ENCODE measurements around the gene PSMA7. TPM values are rescaled to one million over a fixed set of nuclear protein-coding genes. Genes with fewer than 3 reads are reported as not detected.

The PSMA7 gene
- total and polyA plus RNA-seq, 2 donors from 2014 or later: 190 to 315 TPM

DNA sequence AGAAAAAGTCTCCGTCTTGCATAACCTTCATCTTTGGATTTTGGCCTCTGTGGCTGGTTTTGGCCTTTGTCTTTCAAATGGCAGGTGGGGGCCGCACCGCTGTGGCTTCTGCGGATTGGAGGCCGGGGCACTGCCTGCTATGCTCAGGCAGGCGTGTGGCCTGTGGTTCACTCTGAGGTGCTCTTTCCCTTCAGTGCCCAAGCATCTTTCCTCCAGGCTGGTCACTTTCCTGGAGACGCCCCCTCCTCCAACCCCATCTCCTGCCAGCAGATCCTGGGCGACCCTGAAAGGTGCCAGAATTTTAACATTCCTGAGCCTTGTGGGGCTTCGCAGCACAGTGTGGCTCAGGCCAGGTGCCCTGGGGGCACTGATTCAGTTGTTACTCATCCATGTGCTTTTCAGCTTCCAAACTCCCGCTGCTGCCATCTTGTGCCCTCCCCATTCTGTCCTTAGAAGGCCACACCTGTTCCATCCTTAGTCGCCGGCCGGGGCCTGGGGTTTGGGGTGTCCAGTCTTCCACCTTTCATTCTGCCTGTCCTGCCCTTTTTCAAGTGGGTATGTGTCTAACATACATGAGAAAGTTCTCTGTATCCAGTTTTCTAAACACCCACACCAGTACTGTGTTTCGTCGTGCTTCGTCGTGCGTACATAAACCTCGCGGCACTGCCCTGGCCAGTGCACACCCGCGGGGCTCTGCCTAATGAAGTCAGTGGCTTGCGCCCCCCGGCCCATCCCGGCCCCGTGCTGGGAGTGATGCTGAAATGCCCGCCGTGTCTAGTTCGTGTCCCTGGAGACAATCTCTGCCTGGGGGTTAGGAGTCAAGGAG is 12.4 kb upstream of the PSMA7 start:
- FAIRE-seq: no peak
- TF ChIP-seq, protein P1, sequence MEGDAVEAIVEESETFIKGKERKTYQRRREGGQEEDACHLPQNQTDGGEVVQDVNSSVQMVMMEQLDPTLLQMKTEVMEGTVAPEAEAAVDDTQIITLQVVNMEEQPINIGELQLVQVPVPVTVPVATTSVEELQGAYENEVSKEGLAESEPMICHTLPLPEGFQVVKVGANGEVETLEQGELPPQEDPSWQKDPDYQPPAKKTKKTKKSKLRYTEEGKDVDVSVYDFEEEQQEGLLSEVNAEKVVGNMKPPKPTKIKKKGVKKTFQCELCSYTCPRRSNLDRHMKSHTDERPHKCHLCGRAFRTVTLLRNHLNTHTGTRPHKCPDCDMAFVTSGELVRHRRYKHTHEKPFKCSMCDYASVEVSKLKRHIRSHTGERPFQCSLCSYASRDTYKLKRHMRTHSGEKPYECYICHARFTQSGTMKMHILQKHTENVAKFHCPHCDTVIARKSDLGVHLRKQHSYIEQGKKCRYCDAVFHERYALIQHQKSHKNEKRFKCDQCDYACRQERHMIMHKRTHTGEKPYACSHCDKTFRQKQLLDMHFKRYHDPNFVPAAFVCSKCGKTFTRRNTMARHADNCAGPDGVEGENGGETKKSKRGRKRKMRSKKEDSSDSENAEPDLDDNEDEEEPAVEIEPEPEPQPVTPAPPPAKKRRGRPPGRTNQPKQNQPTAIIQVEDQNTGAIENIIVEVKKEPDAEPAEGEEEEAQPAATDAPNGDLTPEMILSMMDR (IDR thresholded peaks at IDR 0.05; ENCODE audit: borderline replicate concordance, extremely low read depth, insufficient read depth): no peak
- no peaks in the 10 kb centered on the region for H3K27me3 ChIP-seq (ENCODE audit: control insufficient read depth, insufficient read depth, low read length)
- H3K9ac ChIP-seq (ENCODE audit: low read length in 3 of 3): no peak overlapping the region
- H3K4me1 ChIP-seq (ENCODE audit: control insufficient read depth in 2 of 3, insufficient read depth in 2 of 3, low read depth in 1 of 3, low read length in 3 of 3): peaks cover 0 to 15% (median 3%) of the 10 kb centered on the region in 3 donors
- H3K27ac ChIP-seq (ENCODE audit: low read depth in 2 of 2, low read length in 2 of 2): no peak overlapping the region
- no peak for DNase-seq
- intact Hi-C loops (cut with DNase I): no loop called here
- no peaks in the 10 kb centered on the region for H3K9me3 ChIP-seq (ENCODE audit: control insufficient read depth in 2 of 3, insufficient read depth in 1 of 3, low read length in 3 of 3)
- peaks cover 0 to 10% (median 6%) of the 10 kb centered on the region in 3 donors for H3K36me3 ChIP-seq (ENCODE audit: control insufficient read depth in 2 of 3, insufficient read depth in 3 of 3, low read length in 3 of 3)
- no peak overlapping the region for H3K4me3 ChIP-seq (ENCODE audit: low read length in 3 of 3)

DNA sequence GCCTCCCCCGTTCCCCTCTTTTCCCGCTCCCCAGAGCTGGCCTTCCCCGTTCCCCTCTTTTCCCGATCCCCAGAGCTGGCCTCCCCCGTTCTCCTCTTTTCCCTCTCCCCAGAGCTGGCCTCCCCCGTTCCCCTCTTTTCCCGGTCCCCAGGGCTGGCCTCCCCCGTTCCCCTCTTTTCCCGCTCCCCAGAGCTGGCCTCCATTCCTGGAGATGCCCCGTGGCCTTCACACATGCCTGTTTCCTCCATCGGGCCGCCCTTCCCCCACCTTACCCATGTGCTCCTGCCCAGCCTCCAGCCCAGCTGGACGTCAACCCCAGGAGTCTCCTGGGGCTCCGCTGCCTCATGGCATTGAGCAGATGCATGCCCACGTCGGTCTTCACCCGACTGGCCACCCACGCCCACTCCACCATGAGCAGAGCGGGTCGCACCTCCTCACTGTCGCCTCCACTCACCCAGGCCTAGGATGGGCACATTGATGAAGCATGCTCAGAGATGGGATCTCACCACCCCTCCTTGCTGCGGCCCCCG is 8.7 kb upstream of the PSMA7 start:
- no peak for FAIRE-seq
- Histone ChIP-seq H3K9ac (ENCODE audit: low read length in 3 of 3) (no peak overlapping the region), H3K9me3 (ENCODE audit: control insufficient read depth in 2 of 3, insufficient read depth in 1 of 3, low read length in 3 of 3) (no peaks in the 10 kb centered on the region), H3K27ac (ENCODE audit: low read depth in 2 of 2, low read length in 2 of 2) (no peak overlapping the region), H3K36me3 (ENCODE audit: control insufficient read depth in 2 of 3, insufficient read depth in 3 of 3, low read length in 3 of 3) (peaks cover 0 to 10% (median 6%) of the 10 kb centered on the region in 3 donors), H3K4me1 (ENCODE audit: control insufficient read depth in 2 of 3, insufficient read depth in 2 of 3, low read depth in 1 of 3, low read length in 3 of 3) (peaks cover 0 to 30% (median 4%) of the 10 kb centered on the region in 3 donors), H3K4me3 (ENCODE audit: low read length in 3 of 3) (no peak overlapping the region), H3K27me3 (ENCODE audit: control insufficient read depth, insufficient read depth, low read length) (no peaks in the 10 kb centered on the region)
- TF ChIP-seq, protein P1 (IDR thresholded peaks at IDR 0.05; ENCODE audit: borderline replicate concordance, extremely low read depth, insufficient read depth): no peak
- DNase-seq: no peak
- intact Hi-C loops (cut with DNase I): no loop called here

DNA sequence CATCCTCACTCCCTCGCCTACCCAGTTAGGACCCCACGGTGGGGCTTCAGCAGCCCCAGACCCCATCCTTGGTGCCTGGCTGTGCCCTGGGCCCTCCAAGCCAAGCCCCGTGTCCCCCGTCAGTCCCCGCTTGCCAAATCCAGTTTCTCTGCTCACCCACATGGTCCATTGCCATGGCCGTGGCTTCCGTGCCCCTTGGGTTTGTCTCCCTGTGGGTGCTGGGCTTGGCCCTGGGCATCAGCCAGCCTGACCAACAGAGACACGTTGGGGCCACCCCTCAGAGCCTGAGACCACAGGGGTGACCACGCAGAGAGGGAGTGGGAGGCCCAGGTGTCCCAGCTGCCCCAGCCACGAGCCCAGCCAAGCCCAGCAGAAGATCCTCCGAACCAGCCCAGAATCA is 8.0 kb upstream of the PSMA7 start:
- Histone ChIP-seq H3K27ac (ENCODE audit: low read depth in 2 of 2, low read length in 2 of 2) (peak overlapping the region in 1 of 2 donors; percentile 32), H3K4me3 (ENCODE audit: low read length in 3 of 3) (no peak overlapping the region), H3K36me3 (ENCODE audit: control insufficient read depth in 2 of 3, insufficient read depth in 3 of 3, low read length in 3 of 3) (peaks cover under 1 to 10% (median 6%) of the 10 kb centered on the region in 3 donors), H3K9me3 (ENCODE audit: control insufficient read depth in 2 of 3, insufficient read depth in 1 of 3, low read length in 3 of 3) (no peaks in the 10 kb centered on the region), H3K4me1 (ENCODE audit: control insufficient read depth in 2 of 3, insufficient read depth in 2 of 3, low read depth in 1 of 3, low read length in 3 of 3) (peaks cover 0 to 25% (median 5%) of the 10 kb centered on the region in 3 donors), H3K9ac (ENCODE audit: low read length in 3 of 3) (no peak overlapping the region), H3K27me3 (ENCODE audit: control insufficient read depth, insufficient read depth, low read length) (no peaks in the 10 kb centered on the region)
- intact Hi-C loops (cut with DNase I): no loop called here
- DNase-seq (no peak), FAIRE-seq (no peak)
- TF ChIP-seq, protein P1 (IDR thresholded peaks at IDR 0.05; ENCODE audit: borderline replicate concordance, extremely low read depth, insufficient read depth): no peak
